ENCODE data around the gene EXOC3L4.

Gene EXOC3L4

GRCh38 chr14:103071544-103072251 is 22.8 kb upstream of the EXOC3L4 start:
- DNase-seq, result no peak

GRCh38 chr14:103072595-103073366 is 21.7 kb upstream of the EXOC3L4 start:
- DNase-seq, result no peak

- DNase-seq, result no peak
Measured at GRCh38 chr14:103073367-103073875, 21.1 kb upstream of the EXOC3L4 start.

- no peak for DNase-seq
Measured at GRCh38 chr14:103073876-103074728, 20.4 kb upstream of the EXOC3L4 start.

- no peak for DNase-seq
Measured at GRCh38 chr14:103074729-103075367, 19.7 kb upstream of the EXOC3L4 start.

GRCh38 chr14:103078420-103078749 is 16.1 kb upstream of the EXOC3L4 start:
- DNase-seq, result peak; percentile 74

- DNase-seq, result no peak
Measured at GRCh38 chr14:103078860-103079587, 15.5 kb upstream of the EXOC3L4 start.

GRCh38 chr14:103081951-103082350 is 12.6 kb upstream of the EXOC3L4 start:
- DNase-seq, result no peak

GRCh38 chr14:103084021-103084919 is 10.3 kb upstream of the EXOC3L4 start, which contains the start of gene LBHD2:
Gene LBHD2 (plus strand): TSS chr14:103084210. CDS start chr14:103086013, 1,803 bp downstream.
- DNase-seq, result no peak

- no peak for DNase-seq
Measured at GRCh38 chr14:103085106-103086091, 9.1 kb upstream of the EXOC3L4 start.

- DNase-seq, result no peak
Measured at GRCh38 chr14:103086771-103087342, 7.7 kb upstream of the EXOC3L4 start.

GRCh38 chr14:103087343-103087835 is 7.1 kb upstream of the EXOC3L4 start:
- no peak for DNase-seq

- no peak for DNase-seq
Measured at GRCh38 chr14:103088921-103089320, 5.6 kb upstream of the EXOC3L4 start.

GRCh38 chr14:103089386-103090335 is 4.9 kb upstream of the EXOC3L4 start:
- DNase-seq, result no peak

- no peak for DNase-seq
Measured at GRCh38 chr14:103090481-103091020, 4.0 kb upstream of the EXOC3L4 start.

- DNase-seq, result no peak
Measured at GRCh38 chr14:103091041-103091882, 3.3 kb upstream of the EXOC3L4 start.

- no peak for DNase-seq
Measured at GRCh38 chr14:103091883-103092222, 2.7 kb upstream of the EXOC3L4 start.
